ENCODE data around the gene APOBEC3B.

Gene APOBEC3B

DNA sequence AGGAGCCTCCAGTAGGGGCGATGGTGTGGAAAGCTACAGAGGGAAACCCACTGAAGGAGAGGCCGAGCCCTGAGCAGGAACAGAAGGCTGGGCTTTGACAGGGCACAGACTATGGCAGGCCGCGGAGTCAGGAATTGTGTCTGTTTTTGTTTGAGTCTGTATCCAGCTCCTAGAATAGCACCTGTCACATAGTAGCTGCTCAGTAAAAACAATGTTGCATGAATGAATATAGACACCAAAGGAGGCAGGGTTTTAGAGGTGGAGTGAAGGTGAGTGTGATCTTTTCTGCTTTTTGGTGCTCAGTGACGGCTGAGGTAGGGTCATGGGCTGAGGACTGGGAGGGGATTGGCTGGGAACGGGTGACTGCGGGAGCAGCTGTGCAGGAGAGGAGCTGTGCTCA lies 43.2 kb upstream of the APOBEC3B start:
- H3K79me2 ChIP-seq (ENCODE audit: insufficient read depth, low read length): no peaks in the 10 kb centered on the region
- no peaks in the 10 kb centered on the region for H3K4me1 ChIP-seq (ENCODE audit: insufficient read depth, low read length)

DNA sequence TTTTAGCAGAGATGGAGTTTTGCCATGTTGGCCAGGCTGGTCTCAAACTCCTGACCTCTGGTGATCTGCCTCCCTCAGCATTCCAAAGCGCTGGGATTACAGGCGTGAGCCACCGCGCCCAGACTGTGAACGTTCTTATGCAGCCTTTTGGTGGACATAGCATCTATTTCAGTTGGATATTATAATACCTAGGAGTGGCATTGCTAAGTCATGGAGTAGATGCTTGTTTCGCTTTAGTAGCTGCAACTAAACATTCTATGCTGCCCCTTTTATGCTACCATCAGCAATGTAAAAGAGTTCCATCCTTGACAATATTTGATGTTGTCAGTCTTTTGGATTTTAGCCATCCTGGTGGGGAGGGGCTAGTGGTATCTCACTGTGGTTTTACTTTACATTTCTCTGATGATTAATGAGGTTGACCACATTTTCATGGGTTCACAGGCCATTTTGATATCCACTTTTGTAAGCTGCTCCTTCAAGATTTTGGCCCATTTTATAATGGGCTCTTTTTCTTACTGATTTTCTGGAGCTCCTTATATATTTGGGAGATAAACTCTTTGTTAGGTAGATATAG lies 41.2 kb upstream of the APOBEC3B start:
- Histone ChIP-seq H3K9ac (ENCODE audit: low read depth, low read length) (no peak overlapping the region), H3K36me3 (ENCODE audit: insufficient read depth, low read length) (no peaks in the 10 kb centered on the region), H3K4me2 (ENCODE audit: insufficient read depth, low read length) (no peak overlapping the region), H2AFZ (ENCODE audit: low read depth, low read length) (no peak overlapping the region), H3K4me3 (ENCODE audit: low read depth in 1 of 2, low read length in 2 of 2) (no peak overlapping the region), H3K4me1 (ENCODE audit: insufficient read depth, low read length) (no peaks in the 10 kb centered on the region), H3K9me3 (ENCODE audit: insufficient read depth, low read length, severe bottlenecking) (no peaks in the 10 kb centered on the region), H4K20me1 (ENCODE audit: insufficient read depth, low read length) (no peaks in the 10 kb centered on the region), H3K79me2 (ENCODE audit: insufficient read depth, low read length) (no peaks in the 10 kb centered on the region), H3K27me3 (ENCODE audit: insufficient read depth, low read length, poor library complexity) (peaks cover 6% of the 10 kb centered on the region), H3K27ac (ENCODE audit: low read length) (no peak overlapping the region)
- DNase-seq (no peak), ATAC-seq (ENCODE audit: insufficient read depth, low read depth) (no peak)
- TF ChIP-seq EZH2 (IDR thresholded peaks at IDR 0.05; ENCODE audit: borderline replicate concordance, low read depth, low read length, severe bottlenecking): no peak
- no peak for TF ChIP-seq CTCF (IDR thresholded peaks at IDR 0.05; ENCODE audit: borderline replicate concordance, extremely low read depth, low read length, poor library complexity, severe bottlenecking)

More for the DNA sequence above, 43.2 kb upstream of the APOBEC3B start:
- ATAC-seq (ENCODE audit: insufficient read depth, low read depth): no peak
- Histone ChIP-seq H3K27me3 (ENCODE audit: insufficient read depth, low read length, poor library complexity) (peaks cover 8% of the 10 kb centered on the region), H4K20me1 (ENCODE audit: insufficient read depth, low read length) (peaks cover 2% of the 10 kb centered on the region; the same call in 1 of the 2 replicates), H3K4me3 (ENCODE audit: low read depth in 1 of 2, low read length in 2 of 2) (no peak overlapping the region), H3K9me3 (ENCODE audit: insufficient read depth, low read length, severe bottlenecking) (no peaks in the 10 kb centered on the region), H2AFZ (ENCODE audit: low read depth, low read length) (no peak overlapping the region), H3K36me3 (ENCODE audit: insufficient read depth, low read length) (no peaks in the 10 kb centered on the region), H3K9ac (ENCODE audit: low read depth, low read length) (no peak overlapping the region), H3K27ac (ENCODE audit: low read length) (no peak overlapping the region), H3K4me2 (ENCODE audit: insufficient read depth, low read length) (no peak overlapping the region)
- no peak for DNase-seq
- TF ChIP-seq EZH2 (IDR thresholded peaks at IDR 0.05; ENCODE audit: borderline replicate concordance, low read depth, low read length, severe bottlenecking): no peak
- TF ChIP-seq CTCF (IDR thresholded peaks at IDR 0.05; ENCODE audit: borderline replicate concordance, extremely low read depth, low read length, poor library complexity, severe bottlenecking): no peak

DNA sequence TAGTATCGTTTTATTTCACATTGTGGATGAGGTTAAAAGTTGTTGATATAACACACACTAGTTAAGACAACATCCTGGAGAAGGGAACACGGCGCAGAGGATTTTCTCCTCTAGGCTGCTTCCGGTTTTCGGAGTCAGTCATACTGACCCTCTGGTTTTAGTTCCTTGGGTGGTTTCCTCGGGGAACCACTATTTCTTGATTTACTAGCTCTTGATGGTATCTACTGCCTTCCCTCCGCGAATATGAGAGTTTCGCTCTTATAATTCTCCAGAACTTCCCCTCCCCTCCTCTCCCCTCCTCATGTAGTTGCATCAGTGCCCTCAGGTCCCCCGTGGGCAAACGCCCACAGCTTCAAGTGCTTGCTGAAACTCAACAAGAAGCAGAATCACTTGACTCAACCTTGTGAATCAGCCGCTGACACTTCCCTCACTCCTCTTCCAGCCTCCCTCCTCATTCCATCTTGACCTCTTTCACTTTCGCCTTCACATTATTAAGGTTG lies 40.6 kb upstream of the APOBEC3B start:
- no peaks in the 10 kb centered on the region for H3K4me1 ChIP-seq (ENCODE audit: insufficient read depth, low read length)
- TF ChIP-seq EZH2 (IDR thresholded peaks at IDR 0.05; ENCODE audit: borderline replicate concordance, low read depth, low read length, severe bottlenecking) (no peak), CTCF (IDR thresholded peaks at IDR 0.05; ENCODE audit: borderline replicate concordance, extremely low read depth, low read length, poor library complexity, severe bottlenecking) (no peak)
- H3K4me2 ChIP-seq (ENCODE audit: insufficient read depth, low read length): no peak overlapping the region
- H3K27ac ChIP-seq (ENCODE audit: low read length): no peak overlapping the region
- no peaks in the 10 kb centered on the region for H3K79me2 ChIP-seq (ENCODE audit: insufficient read depth, low read length)
- no peak for DNase-seq
- H3K4me3 ChIP-seq (ENCODE audit: low read depth in 1 of 2, low read length in 2 of 2): no peak overlapping the region
- no peak for ATAC-seq (ENCODE audit: insufficient read depth, low read depth)
- peaks cover 6% of the 10 kb centered on the region for H3K27me3 ChIP-seq (ENCODE audit: insufficient read depth, low read length, poor library complexity)
- H3K36me3 ChIP-seq (ENCODE audit: insufficient read depth, low read length): no peaks in the 10 kb centered on the region
- no peak overlapping the region for H3K9ac ChIP-seq (ENCODE audit: low read depth, low read length)
- H4K20me1 ChIP-seq (ENCODE audit: insufficient read depth, low read length): no peaks in the 10 kb centered on the region
- H3K9me3 ChIP-seq (ENCODE audit: insufficient read depth, low read length, severe bottlenecking): no peaks in the 10 kb centered on the region
- H2AFZ ChIP-seq (ENCODE audit: low read depth, low read length): no peak overlapping the region

Measured in DND-41 (cell line).